Putamen (tissue), 1 donor: Measurements from ENCODE around the gene PTPN14.

Experiments used
- DNase-seq: peaks from one replicate; pipeline ENCODE4 v3.0.0-alpha.2; 2016; ENCODE audit warnings: low spot score

PTPN14 gene

GRCh38 chr1:214452152-214452784, 99.1 kb downstream of the PTPN14 start:
- DNase-seq, result no peak

DNA sequence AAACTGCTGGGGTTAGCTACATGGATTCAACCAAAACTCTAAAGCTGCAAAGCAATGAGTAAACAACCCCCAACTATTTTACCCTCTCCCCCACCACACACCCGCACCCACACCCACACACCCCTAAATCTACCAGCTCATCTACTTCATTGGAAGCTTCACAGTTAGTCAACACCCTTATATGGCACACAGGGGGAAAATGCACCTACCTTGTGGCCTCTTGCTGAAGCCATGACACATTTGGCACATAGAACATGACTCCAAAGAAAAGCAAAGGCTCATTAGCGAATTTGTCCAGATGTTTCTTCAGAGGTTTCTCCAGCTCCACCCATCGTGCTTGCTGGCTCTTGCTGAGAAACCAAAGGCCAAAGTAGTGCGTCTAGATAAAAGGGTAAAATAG, 99.8 kb downstream of the PTPN14 start:
- no peak for DNase-seq

GRCh38 chr1:214449371-214449770, 102.0 kb downstream of the PTPN14 start:
- no peak for DNase-seq

- no peak for DNase-seq
Observed at GRCh38 chr1:214448536-214448935, 102.9 kb downstream of the PTPN14 start.

DNA sequence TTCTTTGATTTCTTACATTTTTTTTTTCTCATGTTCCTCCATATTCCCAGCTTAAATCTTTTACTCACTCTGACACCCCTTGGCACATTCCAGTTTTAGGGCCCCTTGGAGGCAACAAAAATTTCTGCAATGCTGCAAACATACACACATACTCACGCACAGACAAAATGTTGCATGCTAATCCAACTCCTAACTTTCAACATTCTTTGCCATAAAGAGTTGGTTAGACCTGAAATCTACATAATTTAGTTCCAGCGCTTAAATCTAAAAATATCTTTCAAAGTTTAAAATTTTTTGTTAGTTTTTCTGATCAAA, 103.9 kb downstream of the PTPN14 start:
- DNase-seq, result no peak

DNA sequence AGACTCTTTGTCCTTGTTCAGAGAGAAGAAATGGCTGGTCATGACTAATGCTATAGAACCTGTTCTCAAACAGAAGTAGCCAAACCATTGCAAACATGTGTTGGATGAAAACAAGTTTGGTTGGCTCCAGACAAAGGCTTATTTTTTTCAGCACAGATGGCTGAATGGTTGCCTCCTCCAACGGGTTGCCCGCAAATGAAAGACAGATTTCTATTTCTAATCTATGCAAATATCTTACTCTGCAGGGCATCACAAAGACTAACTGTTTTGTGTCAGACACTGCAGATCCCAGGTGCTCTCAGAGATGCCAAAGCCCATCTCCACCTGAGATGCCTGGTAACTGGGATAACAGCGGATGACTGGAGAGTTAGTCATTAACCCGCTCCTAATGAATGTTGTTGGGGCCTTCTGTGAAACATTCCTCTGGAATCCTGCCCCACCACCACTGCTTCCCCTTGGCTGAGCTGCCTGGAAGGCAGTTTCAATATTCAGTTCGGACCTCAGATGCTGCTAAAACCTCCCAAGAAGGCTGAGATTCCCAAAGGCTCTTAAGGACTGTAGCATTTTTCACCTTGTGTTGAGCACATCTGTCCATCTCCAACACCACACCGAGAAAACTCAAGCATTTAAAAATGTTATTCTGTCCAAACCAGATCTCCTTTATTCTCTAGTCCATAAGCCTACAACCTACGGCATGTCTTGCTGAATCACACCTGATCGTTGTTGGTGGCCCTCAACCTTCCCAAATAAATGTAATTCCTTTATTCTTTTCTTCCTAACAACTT, 104.4 kb downstream of the PTPN14 start:
- DNase-seq, result peak; percentile 17

DNA sequence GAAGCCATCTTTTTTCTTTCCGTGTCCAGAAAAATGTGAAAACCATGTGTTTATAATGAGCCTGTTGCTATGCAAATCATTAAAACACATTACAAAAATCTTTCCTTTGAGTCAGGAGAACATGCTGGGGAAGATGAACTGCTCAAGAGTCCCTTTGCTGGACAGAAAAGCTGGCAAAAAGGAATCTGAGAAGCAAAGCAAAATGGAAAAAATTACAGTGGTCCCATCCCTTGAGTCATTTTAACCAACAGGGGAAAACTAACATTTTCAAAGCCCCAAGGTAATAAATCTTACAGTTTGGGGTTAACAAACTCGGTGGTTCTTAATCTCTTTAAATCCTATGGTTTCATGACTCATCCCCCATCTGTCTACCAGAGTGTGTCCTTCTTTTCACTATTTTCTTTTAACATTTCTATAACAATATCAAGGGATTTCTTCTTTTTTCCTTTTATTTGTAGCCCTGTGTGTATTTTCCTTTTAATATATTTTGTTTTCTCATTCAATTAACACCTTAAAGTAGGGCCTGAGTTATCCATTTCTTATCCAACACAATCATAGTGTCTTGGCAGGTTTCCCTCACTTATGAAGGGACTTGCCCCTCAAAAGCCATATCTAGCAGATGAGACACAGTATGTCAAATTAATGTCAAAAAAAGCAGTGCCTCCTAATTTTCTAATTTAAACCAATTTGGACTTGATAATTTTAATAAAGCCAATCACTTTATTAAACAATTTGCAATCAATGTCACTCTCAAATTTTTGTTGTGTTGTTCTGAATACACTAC, 105.4 kb downstream of the PTPN14 start:
- no peak for DNase-seq

DNA sequence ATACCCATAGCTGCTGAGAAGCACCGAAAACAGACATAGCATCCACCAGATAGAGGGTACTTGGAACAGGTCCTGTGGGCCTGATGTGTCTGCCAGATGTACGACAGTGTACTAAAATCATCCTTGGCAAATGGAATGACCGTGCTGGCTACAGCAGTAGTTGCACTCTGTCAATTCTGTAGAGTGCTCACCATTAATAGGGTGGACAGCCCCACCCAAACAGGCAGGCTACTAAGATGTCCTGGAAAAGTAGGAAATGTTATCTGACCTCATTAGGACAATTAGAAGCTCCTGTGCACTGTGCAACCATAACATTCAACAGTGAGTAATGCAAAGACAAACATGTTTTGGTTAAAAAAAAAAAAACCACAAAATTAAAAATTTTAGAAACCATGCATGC, 106.2 kb downstream of the PTPN14 start:
- no peak for DNase-seq

GRCh38 chr1:214444182-214444939, 107.0 kb downstream of the PTPN14 start:
- no peak for DNase-seq

GRCh38 chr1:214441119-214441518, 110.3 kb downstream of the PTPN14 start:
- no peak for DNase-seq

DNA sequence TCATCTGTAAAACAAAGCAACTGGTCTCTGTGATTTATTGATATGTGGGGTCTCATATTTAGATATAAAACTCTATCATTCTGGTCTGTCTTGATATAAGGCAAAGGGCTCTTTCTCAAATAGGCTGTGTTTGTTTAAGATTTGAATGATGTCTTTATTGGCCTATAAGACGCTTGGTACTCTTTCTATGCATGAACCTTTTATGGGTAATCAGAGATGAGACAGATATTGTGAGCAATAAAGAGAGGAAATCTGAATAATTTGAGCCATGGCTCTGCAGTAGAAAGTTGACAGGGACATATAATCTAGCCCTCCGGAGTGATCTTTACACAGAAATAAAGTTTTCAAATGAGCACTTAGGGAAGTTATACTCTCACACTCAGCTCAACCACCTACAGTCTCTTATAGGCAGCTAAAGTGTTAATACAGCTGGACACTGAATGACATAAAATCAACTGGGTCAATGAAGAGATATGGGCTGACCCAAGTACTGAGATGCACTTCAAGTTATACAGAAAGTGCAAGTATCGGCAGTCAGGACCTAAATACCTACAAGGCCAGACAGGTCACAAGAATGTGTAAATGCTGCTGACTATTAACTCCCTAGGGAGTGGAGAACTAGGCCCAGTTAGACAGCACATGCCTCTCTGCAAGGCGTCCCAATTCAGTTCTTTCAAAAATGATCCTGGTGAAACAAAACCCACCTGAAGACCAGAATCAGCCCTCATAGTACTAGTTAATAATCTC, 111.0 kb downstream of the PTPN14 start:
- no peak for DNase-seq

DNA sequence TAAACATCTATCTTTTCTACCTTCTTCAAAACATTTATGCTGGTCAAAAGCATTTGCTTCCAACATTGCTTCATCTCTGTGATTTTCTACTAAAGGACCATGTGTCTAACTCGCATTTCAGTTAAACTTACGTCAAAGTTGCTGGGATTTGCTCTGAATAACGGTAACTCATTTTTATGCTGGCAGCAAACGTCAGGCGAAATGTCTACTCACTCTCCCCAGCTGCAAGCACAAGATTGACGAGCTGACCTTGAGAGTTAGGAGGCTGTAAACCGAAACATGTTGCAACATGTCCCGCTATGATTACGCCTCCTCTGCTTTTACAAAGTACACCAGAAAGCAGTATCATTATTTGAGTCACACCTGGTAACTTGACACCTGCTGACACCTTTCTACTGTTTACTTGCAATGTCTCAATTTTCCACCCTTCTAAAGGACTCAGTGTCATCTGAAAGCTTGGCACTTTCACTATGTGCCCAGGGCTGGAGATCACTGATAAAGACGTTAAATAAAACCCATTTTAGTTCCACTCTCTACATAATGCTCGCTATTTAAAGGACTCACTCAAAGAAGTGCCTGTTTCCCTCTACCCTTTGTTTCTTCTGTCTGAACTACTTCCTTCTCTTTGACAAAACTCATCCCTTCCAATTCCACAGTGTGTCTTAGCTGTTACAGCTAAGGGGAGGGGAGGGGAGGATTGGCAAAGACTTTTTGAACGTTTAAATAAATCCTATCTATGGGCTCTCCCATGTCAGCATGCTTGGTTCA, 111.9 kb downstream of the PTPN14 start:
- DNase-seq, result no peak

GRCh38 chr1:214438530-214438929, 112.9 kb downstream of the PTPN14 start:
- no peak for DNase-seq

DNA sequence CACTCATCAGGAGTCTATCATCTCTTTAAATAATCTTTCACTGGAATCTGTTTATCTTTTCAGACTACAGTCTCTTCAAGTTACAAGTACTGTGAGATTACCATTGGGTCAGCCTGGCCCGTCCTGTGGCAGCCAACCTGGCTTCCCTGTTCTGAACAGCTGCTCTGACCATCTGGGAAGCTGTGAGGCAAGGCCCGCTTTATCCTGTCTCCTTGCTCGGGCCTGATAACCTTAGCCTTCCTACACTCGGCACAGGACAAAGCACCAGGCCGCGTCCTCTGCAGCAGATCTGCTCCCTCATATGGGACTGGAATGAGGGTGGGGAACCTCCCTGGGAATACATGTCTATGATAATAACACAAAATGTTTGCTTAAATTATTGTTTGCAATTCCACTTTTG, 113.3 kb downstream of the PTPN14 start:
- no peak for DNase-seq

DNA sequence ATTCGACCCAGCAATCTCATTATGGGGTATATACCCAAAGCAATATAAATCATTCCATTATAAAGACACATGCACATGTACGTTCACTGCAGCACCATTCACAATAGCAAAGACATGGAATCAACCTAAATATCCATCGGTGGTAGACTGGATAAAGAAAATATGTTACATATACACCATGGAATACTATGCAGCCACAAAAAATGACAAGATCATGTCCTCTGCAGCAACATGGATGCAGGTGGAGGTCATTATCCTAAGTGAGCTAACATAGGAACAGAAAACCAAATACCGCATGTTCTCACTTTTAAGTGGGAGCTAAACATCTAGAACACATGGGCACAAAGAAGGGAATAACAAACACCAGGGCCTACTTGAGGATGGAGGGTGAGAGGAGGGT, 115.5 kb downstream of the PTPN14 start:
- DNase-seq, result no peak

DNA sequence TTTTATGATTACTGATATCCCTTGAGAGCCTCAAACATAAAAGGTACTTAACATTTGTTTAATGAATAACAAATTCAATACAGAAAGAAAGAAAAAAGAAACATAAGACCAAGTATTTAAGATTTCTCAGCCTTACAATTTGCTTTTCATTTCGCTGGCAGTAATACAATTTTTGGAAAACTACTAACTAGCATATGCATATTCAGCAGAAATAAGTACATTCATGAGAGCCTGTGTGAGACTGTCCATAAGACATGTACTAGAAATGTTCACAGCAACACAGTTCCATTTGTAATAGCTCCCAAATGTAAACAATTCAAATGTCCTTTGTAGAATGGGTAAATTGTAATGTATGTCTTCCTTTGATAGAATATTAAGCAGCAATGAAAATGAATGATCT, 119.2 kb downstream of the PTPN14 start:
- no peak for DNase-seq

DNA sequence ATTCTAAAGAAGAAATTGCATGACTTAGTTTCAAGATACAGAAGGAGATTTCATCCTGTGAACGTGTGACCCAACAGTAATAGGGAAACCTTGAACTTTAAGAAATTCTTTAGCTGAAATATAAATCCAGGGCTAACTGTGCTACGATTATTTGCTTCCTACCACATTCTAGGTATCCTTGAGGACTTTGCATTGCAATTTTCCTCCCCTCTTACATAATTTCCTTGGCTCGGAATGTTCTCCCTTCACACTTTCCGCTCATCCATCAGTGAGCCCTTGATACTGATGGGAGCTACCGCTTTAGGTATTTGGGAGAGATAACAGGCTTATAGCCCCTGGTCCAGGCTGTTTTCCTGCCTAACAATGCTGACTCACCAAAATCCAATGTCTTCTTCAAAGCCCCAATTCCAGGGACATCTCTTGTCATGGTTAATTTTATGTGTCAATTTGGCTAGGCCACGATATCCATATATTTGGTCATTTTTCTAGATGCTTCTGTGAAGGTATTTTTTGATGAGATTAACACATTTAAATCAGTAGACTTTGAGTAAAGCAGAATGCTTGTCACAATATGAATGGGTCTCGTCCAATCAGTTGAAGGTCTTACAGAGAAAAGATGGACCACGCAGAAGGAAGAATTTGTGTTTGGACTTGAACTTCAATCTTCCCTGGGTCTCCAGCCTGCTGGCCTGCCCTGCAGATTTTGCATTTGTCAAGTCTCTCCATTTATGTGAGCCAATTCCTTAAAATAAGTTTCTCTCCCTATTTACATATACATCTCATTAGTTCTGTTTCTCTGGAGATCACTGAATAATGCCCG, 121.2 kb downstream of the PTPN14 start:
- no peak for DNase-seq

DNA sequence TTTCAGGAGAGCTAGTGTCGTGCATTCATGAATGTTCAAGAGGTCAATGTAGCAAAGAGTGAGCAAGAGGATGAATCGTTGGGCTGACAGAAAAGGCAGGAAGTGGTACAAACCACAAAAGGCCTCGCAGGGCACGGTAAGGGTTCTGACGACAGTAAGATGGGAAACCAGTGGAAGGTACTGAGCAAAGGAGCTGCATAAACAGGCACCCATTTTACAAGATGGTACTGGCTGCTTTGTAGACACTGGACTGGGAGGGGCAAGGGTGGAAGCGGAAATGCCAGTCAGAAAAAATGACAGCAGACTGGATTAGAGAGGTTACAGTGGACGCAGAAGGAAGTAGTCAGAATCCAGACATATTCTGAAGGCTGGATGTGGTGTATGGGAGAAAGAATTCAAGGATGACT, 123.5 kb downstream of the PTPN14 start:
- DNase-seq, result no peak

DNA sequence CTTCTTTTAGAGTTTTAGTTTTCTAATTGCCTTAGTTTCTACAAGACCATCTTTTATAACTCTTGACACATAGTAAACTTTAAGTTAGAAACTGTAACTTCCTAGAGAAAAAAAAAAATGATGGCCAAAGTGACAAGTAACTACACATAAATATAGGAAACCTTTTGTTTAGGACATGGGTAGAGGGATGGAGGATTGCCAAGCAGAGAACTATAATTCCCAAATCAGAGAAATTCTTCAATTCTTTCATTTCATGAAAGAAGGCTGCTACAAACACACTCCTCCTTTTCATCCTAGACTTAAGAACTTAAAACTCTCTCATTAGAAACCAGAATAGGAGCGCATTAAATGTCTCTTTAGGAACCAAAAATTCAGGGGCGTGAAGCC, 125.0 kb downstream of the PTPN14 start:
- no peak for DNase-seq
